HG02798 (cell line): ENCODE data around the gene ALB.

Experiments used
- ATAC-seq: cut with Tn5 transposase; IDR thresholded peaks from one replicate; pipeline ENCODE4 v1.9.1; 2021; ENCODE audit warnings: mild to moderate bottlenecking; ENCODE audit not compliant: unreplicated experiment, poor library complexity

Gene ALB

DNA sequence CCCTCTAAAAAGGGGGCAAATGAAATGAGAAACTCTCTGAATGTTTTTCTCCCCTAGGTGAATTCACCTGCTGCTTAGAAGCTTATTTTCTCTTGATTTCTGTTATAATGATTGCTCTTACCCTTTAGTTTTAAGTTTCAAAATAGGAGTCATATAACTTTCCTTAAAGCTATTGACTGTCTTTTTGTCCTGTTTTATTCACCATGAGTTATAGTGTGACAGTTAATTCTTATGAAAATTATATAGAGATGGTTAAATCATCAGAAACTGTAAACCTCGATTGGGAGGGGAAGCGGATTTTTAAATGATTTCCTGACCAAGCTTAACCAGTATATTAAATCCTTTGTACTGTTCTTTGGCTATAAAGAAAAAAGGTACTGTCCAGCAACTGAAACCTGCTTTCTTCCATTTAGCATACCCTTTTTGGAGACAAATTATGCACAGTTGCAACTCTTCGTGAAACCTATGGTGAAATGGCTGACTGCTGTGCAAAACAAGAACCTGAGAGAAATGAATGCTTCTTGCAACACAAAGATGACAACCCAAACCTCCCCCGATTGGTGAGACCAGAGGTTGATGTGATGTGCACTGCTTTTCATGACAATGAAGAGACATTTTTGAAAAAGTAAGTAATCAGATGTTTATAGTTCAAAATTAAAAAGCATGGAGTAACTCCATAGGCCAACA, 4.2 kb downstream of the ALB start:
- no peak for ATAC-seq

DNA sequence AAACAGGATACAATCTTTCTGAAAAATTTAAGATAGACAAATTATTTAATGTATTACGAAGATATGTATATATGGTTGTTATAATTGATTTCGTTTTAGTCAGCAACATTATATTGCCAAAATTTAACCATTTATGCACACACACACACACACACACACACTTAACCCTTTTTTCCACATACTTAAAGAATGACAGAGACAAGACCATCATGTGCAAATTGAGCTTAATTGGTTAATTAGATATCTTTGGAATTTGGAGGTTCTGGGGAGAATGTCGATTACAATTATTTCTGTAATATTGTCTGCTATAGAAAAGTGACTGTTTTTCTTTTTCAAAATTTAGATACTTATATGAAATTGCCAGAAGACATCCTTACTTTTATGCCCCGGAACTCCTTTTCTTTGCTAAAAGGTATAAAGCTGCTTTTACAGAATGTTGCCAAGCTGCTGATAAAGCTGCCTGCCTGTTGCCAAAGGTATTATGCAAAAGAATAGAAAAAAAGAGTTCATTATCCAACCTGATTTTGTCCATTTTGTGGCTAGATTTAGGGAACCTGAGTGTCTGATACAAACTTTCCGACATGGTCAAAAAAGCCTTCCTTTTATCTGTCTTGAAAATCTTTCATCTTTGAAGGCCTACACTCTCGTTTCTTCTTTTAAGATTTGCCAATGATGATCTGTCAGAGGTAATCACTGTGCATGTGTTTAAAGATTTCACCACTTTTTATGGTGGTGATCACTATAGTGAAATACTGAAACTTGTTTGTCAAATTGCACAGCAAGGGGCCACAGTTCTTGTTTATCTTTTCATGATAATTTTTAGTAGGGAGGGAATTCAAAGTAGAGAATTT, 5.2 kb downstream of the ALB start:
- ATAC-seq: no peak

DNA sequence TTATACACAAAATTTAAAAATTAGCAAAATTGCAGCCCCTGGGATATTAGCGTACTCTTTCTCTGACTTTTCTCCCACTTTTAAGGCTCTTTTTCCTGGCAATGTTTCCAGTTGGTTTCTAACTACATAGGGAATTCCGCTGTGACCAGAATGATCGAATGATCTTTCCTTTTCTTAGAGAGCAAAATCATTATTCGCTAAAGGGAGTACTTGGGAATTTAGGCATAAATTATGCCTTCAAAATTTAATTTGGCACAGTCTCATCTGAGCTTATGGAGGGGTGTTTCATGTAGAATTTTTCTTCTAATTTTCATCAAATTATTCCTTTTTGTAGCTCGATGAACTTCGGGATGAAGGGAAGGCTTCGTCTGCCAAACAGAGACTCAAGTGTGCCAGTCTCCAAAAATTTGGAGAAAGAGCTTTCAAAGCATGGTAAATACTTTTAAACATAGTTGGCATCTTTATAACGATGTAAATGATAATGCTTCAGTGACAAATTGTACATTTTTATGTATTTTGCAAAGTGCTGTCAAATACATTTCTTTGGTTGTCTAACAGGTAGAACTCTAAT, 6.0 kb downstream of the ALB start:
- ATAC-seq: no peak

- ATAC-seq: no peak
Measured at GRCh38 chr4:73410916-73411730, 7.0 kb downstream of the ALB start.

DNA sequence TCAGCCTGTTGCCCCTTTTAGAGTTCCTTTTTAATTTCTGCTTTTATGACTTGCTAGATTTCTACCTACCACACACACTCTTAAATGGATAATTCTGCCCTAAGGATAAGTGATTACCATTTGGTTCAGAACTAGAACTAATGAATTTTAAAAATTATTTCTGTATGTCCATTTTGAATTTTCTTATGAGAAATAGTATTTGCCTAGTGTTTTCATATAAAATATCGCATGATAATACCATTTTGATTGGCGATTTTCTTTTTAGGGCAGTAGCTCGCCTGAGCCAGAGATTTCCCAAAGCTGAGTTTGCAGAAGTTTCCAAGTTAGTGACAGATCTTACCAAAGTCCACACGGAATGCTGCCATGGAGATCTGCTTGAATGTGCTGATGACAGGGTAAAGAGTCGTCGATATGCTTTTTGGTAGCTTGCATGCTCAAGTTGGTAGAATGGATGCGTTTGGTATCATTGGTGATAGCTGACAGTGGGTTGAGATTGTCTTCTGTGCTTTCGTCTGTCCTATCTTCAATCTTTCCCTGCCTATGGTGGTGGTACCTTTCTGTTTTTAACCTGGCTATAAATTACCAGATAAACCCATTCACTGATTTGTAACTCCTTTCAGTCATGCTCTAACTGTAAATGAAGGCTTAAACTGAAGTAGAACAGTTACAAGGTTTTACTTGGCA, 7.8 kb downstream of the ALB start:
- no peak for ATAC-seq

GRCh38 chr4:73413294-73413755, 9.2 kb downstream of the ALB start:
- ATAC-seq: no peak

GRCh38 chr4:73414936-73415271, 10.8 kb downstream of the ALB start:
- no peak for ATAC-seq

GRCh38 chr4:73415807-73416238, 11.7 kb downstream of the ALB start:
- ATAC-seq: no peak

GRCh38 chr4:73416423-73417087, 12.5 kb downstream of the ALB start:
- ATAC-seq: no peak

GRCh38 chr4:73417342-73417741, 13.3 kb downstream of the ALB start:
- ATAC-seq: no peak

DNA sequence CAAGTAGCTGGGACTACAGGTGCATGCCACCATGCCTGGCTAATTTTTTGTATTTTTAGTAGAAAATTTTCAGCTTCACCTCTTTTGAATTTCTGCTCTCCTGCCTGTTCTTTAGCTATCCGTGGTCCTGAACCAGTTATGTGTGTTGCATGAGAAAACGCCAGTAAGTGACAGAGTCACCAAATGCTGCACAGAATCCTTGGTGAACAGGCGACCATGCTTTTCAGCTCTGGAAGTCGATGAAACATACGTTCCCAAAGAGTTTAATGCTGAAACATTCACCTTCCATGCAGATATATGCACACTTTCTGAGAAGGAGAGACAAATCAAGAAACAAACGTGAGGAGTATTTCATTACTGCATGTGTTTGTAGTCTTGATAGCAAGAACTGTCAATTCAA, 13.9 kb downstream of the ALB start:
- no peak for ATAC-seq

GRCh38 chr4:73418677-73419076, 14.6 kb downstream of the ALB start:
- no peak for ATAC-seq

DNA sequence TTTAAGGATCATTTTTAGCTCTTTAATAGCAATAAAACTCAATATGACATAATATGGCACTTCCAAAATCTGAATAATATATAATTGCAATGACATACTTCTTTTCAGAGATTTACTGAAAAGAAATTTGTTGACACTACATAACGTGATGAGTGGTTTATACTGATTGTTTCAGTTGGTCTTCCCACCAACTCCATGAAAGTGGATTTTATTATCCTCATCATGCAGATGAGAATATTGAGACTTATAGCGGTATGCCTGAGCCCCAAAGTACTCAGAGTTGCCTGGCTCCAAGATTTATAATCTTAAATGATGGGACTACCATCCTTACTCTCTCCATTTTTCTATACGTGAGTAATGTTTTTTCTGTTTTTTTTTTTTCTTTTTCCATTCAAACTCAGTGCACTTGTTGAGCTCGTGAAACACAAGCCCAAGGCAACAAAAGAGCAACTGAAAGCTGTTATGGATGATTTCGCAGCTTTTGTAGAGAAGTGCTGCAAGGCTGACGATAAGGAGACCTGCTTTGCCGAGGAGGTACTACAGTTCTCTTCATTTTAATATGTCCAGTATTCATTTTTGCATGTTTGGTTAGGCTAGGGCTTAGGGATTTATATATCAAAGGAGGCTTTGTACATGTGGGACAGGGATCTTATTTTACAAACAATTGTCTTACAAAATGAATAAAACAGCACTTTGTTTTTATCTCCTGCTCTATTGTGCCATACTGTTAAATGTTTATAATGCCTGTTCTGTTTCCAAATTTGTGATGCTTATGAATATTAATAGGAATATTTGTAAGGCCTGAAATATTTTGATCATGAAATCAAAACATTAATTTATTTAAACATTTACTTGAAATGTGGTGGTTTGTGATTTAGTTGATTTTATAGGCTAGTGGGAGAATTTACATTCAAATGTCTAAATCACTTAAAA, 15.3 kb downstream of the ALB start:
- no peak for ATAC-seq

GRCh38 chr4:73420615-73421014, 16.5 kb downstream of the ALB start:
- no peak for ATAC-seq

GRCh38 chr4:73421708-73422457, 17.8 kb downstream of the ALB start:
- no peak for ATAC-seq

GRCh38 chr4:73422458-73422752, 18.3 kb downstream of the ALB start:
- no peak for ATAC-seq

DNA sequence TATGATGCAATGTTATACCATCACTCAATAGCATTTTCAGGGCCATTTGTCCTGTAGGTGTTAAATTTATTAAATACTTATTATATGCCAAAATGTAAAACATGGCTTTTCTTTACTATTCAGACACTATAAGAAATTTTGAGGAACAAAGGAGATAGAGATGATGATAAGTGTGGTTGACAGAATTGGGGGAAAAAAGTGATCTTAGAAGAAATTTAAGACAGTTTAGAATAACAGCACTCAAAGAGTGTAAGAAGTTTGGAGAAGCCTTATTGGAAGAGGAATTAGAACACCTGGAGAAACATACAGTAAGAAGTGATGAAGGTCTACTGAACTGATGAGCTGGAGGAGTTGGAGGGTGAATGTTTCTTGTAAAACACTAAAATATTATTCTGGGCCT, 19.1 kb downstream of the ALB start:
- ATAC-seq: no peak

GRCh38 chr4:73426666-73427065, 22.6 kb downstream of the ALB start:
- ATAC-seq: no peak
